SK-N-SH treated with all-trans-retinoic acid at 6 μM for 48 hours (cell line): ENCODE results near the gene SLC5A10.

ENCODE experiments used
- CSRNP3 ChIP-seq: fragments of 250-450 bp; sonication (Bioruptor Pico); IDR thresholded peaks from 2 replicates; pipeline ENCODE4 v1.5.1; 2021; ENCODE audit warnings: mild to moderate bottlenecking, moderate library complexity
- ESRRG ChIP-seq: fragments of 250-450 bp; sonication (Bioruptor Pico); IDR thresholded peaks from 2 replicates; pipeline ENCODE4 v1.6.1; 2021; ENCODE audit warnings: mild to moderate bottlenecking
- ISL1 ChIP-seq: fragments of 250-450 bp; sonication (Bioruptor Pico); IDR thresholded peaks from 2 replicates; pipeline ENCODE4 v2.1.2; 2022; ENCODE audit warnings: mild to moderate bottlenecking, moderate library complexity
- PATZ1 ChIP-seq: fragments of 250-450 bp; sonication (Bioruptor Pico); IDR thresholded peaks from 2 replicates; pipeline ENCODE4 v1.8.0; 2020; ENCODE audit warnings: mild to moderate bottlenecking, moderate library complexity, borderline replicate concordance
- RARB ChIP-seq: fragments of 250-450 bp; sonication (Bioruptor Pico); IDR thresholded peaks from 2 replicates; pipeline ENCODE4 v1.8.0; 2021; ENCODE audit warnings: mild to moderate bottlenecking, moderate library complexity
- TCF4 ChIP-seq: fragments of 250-450 bp; sonication (Bioruptor Pico); IDR thresholded peaks from 2 replicates; pipeline ENCODE4 v1.8.0; 2021; ENCODE audit warnings: mild to moderate bottlenecking, moderate library complexity, borderline replicate concordance
- TSHZ2 ChIP-seq: fragments of 250-450 bp; sonication (Bioruptor Pico); IDR thresholded peaks from 2 replicates; pipeline ENCODE4 v1.5.0; 2020; ENCODE audit warnings: mild to moderate bottlenecking, moderate library complexity
- ZFP3 ChIP-seq: fragments of 250-450 bp; sonication (Bioruptor Pico); IDR thresholded peaks from 2 replicates; pipeline ENCODE4 v1.5.0; 2020; ENCODE audit warnings: mild to moderate bottlenecking, moderate library complexity
- ZNF565 ChIP-seq: fragments of 450-650 bp; formaldehyde crosslinking; conservative IDR thresholded peaks from 2 replicates; pipeline ENCODE4 v1.5.0; 2020; ENCODE audit warnings: low read depth, mild to moderate bottlenecking, moderate library complexity
- ZNF8 ChIP-seq: fragments of 450-650 bp; formaldehyde crosslinking; IDR thresholded peaks from 2 replicates; pipeline ENCODE4 v1.5.0; 2020; ENCODE audit warnings: mild to moderate bottlenecking, moderate library complexity

GRCh38 chr17:18944646-18945045, 7.3 kb upstream of the SLC5A10 start:
- no peak for TF ChIP-seq CSRNP3 (CRISPR knock-in tag)
- no peak for TF ChIP-seq ZFP3 (CRISPR knock-in tag)
- no peak for TF ChIP-seq ZNF8 (CRISPR knock-in tag)
- TF ChIP-seq ESRRG (CRISPR knock-in tag) = no peak
- TF ChIP-seq PATZ1 (CRISPR knock-in tag) = no peak
- TF ChIP-seq TSHZ2 = no peak
- TF ChIP-seq ISL1 (CRISPR knock-in tag) = no peak
- no peak for TF ChIP-seq ZNF565
- TF ChIP-seq RARB = no peak
- no peak for TF ChIP-seq TCF4 (CRISPR knock-in tag)
